ENCODE results near the gene SPG7. TPM values are rescaled to one million over a fixed set of nuclear protein-coding genes. Genes with fewer than 3 reads are reported as not detected.
A peak's percentile ranks its signal among the peaks of the same experiment; 100 is the strongest.
"Not testable (repeated sequence)": the region's sequence is repeated elsewhere in the genome, so short reads cannot be mapped to it uniquely, and the experiment has no call there.

Gene SPG7
- total and polyA plus RNA-seq, 5 donors = 81.9 to 101 (median 94.5) TPM

GRCh38 chr16:89565506-89566372 lies 57.5 kb downstream of the SPG7 start:
- WGBS = 6% methylated on average over 46 of the region's 46 CpGs
- ATAC-seq (peak; percentile 23 to 38), DNase-seq (peak; percentile 49 to 81 (median 77))
- no peak overlapping the region for H3K27ac ChIP-seq (ENCODE audit: low read length)
- no peaks in the 10 kb centered on the region for H3K9me3 ChIP-seq (ENCODE audit: control insufficient read depth, low read length)
- intact Hi-C loops (cut with DNase I) = no loop called here
- H3K4me1 ChIP-seq (ENCODE audit: control insufficient read depth, insufficient read depth, low read length) = peaks cover 9% of the 10 kb centered on the region
- H3K27me3 ChIP-seq (ENCODE audit: control insufficient read depth, insufficient read depth) = no peaks in the 10 kb centered on the region
- no peak overlapping the region for H3K4me3 ChIP-seq (ENCODE audit: low read length)

GRCh38 chr16:89567656-89568594 lies 59.7 kb downstream of the SPG7 start:
- no peaks in the 10 kb centered on the region for H3K27me3 ChIP-seq (ENCODE audit: control insufficient read depth, insufficient read depth)
- ATAC-seq = no peak
- 66% methylated on average over 30 of the region's 30 CpGs for WGBS
- H3K4me1 ChIP-seq (ENCODE audit: control insufficient read depth, insufficient read depth, low read length) = peaks cover 6% of the 10 kb centered on the region
- H3K27ac ChIP-seq (ENCODE audit: low read length) = no peak overlapping the region
- intact Hi-C loops (cut with DNase I) = no loop called here
- no peak overlapping the region for H3K4me3 ChIP-seq (ENCODE audit: low read length)
- no peaks in the 10 kb centered on the region for H3K9me3 ChIP-seq (ENCODE audit: control insufficient read depth, low read length)
- DNase-seq = no peak

- ATAC-seq = no peak
- no peaks in the 10 kb centered on the region for H3K9me3 ChIP-seq (ENCODE audit: control insufficient read depth, low read length)
- H3K27me3 ChIP-seq (ENCODE audit: control insufficient read depth, insufficient read depth) = no peaks in the 10 kb centered on the region
- WGBS = 66% methylated on average over 23 of the region's 23 CpGs
- intact Hi-C loops (cut with DNase I) = no loop called here
- no peak overlapping the region for H3K4me3 ChIP-seq (ENCODE audit: low read length)
- peaks cover 6% of the 10 kb centered on the region for H3K4me1 ChIP-seq (ENCODE audit: control insufficient read depth, insufficient read depth, low read length)
- H3K27ac ChIP-seq (ENCODE audit: low read length) = no peak overlapping the region
- no peak for DNase-seq
These were observed 61.5 kb downstream of the SPG7 start for GRCh38 chr16:89569506-89570341.

- no peak for ATAC-seq
- Histone ChIP-seq H3K4me1 (ENCODE audit: control insufficient read depth, insufficient read depth, low read length) (peaks cover 6% of the 10 kb centered on the region), H3K27ac (ENCODE audit: low read length) (no peak overlapping the region), H3K4me3 (ENCODE audit: low read length) (no peak overlapping the region), H3K9me3 (ENCODE audit: control insufficient read depth, low read length) (no peaks in the 10 kb centered on the region), H3K27me3 (ENCODE audit: control insufficient read depth, insufficient read depth) (no peaks in the 10 kb centered on the region)
- intact Hi-C loops (cut with DNase I) = no loop called here
- 86% methylated on average over 30 of the region's 30 CpGs for WGBS
- DNase-seq = no peak
These were observed 62.2 kb downstream of the SPG7 start for GRCh38 chr16:89570342-89570923.

GRCh38 chr16:89570983-89571598 lies 62.9 kb downstream of the SPG7 start:
- H3K27me3 ChIP-seq (ENCODE audit: control insufficient read depth, insufficient read depth); H3K4me1 ChIP-seq (ENCODE audit: control insufficient read depth, insufficient read depth, low read length); H3K9me3 ChIP-seq (ENCODE audit: control insufficient read depth, low read length); intact Hi-C loops (cut with DNase I); H3K27ac ChIP-seq (ENCODE audit: low read length); ATAC-seq; DNase-seq; H3K4me3 ChIP-seq (ENCODE audit: low read length): not testable (repeated sequence)
- WGBS = 86% methylated on average over 36 of the region's 36 CpGs

- DNase-seq = no peak
- intact Hi-C loops (cut with DNase I) = no loop called here
- H3K9me3 ChIP-seq (ENCODE audit: control insufficient read depth, low read length) = no peaks in the 10 kb centered on the region
- no peak overlapping the region for H3K27ac ChIP-seq (ENCODE audit: low read length)
- no peak for ATAC-seq
- H3K4me3 ChIP-seq (ENCODE audit: low read length) = no peak overlapping the region
- H3K27me3 ChIP-seq (ENCODE audit: control insufficient read depth, insufficient read depth) = no peaks in the 10 kb centered on the region
- H3K4me1 ChIP-seq (ENCODE audit: control insufficient read depth, insufficient read depth, low read length) = no peaks in the 10 kb centered on the region
- WGBS = 86% methylated on average over 18 of the region's 18 CpGs
These were observed 63.4 kb downstream of the SPG7 start for GRCh38 chr16:89571636-89572035.

GRCh38 chr16:89572073-89572484 lies 63.9 kb downstream of the SPG7 start:
- ATAC-seq (no peak), DNase-seq (no peak)
- Histone ChIP-seq H3K9me3 (ENCODE audit: control insufficient read depth, low read length) (no peaks in the 10 kb centered on the region), H3K4me3 (ENCODE audit: low read length) (no peak overlapping the region), H3K4me1 (ENCODE audit: control insufficient read depth, insufficient read depth, low read length) (no peaks in the 10 kb centered on the region), H3K27ac (ENCODE audit: low read length) (no peak overlapping the region), H3K27me3 (ENCODE audit: control insufficient read depth, insufficient read depth) (no peaks in the 10 kb centered on the region)
- 70% methylated on average over 14 of the region's 14 CpGs for WGBS
- intact Hi-C loops (cut with DNase I) = no loop called here

GRCh38 chr16:89572485-89573205 lies 64.4 kb downstream of the SPG7 start:
- Histone ChIP-seq H3K4me1 (ENCODE audit: control insufficient read depth, insufficient read depth, low read length) (no peaks in the 10 kb centered on the region), H3K9me3 (ENCODE audit: control insufficient read depth, low read length) (no peaks in the 10 kb centered on the region), H3K27ac (ENCODE audit: low read length) (no peak overlapping the region), H3K27me3 (ENCODE audit: control insufficient read depth, insufficient read depth) (no peaks in the 10 kb centered on the region), H3K4me3 (ENCODE audit: low read length) (no peak overlapping the region)
- WGBS = 73% methylated on average over 19 of the region's 19 CpGs
- intact Hi-C loops (cut with DNase I) = no loop called here
- DNase-seq (no peak), ATAC-seq (no peak)

GRCh38 chr16:89573826-89574680 lies 65.8 kb downstream of the SPG7 start:
- WGBS = 67% methylated on average over 31 of the region's 31 CpGs
- Histone ChIP-seq H3K27me3 (ENCODE audit: control insufficient read depth, insufficient read depth) (no peaks in the 10 kb centered on the region), H3K27ac (ENCODE audit: low read length) (no peak overlapping the region), H3K4me1 (ENCODE audit: control insufficient read depth, insufficient read depth, low read length) (no peaks in the 10 kb centered on the region), H3K4me3 (ENCODE audit: low read length) (no peak overlapping the region), H3K9me3 (ENCODE audit: control insufficient read depth, low read length) (no peaks in the 10 kb centered on the region)
- no peak for ATAC-seq
- DNase-seq = no peak
- intact Hi-C loops (cut with DNase I) = no loop called here
